Measurements from ENCODE around the gene SBK1. TPM values are rescaled to one million over a fixed set of nuclear protein-coding genes. Genes with fewer than 3 reads are reported as not detected.
A peak's percentile ranks its signal among the peaks of the same experiment; 100 is the strongest.

Gene SBK1
- total and polyA plus RNA-seq, 4 experiments from 2014 or later: 1.2 to 14.6 (median 13.7) TPM

DNA sequence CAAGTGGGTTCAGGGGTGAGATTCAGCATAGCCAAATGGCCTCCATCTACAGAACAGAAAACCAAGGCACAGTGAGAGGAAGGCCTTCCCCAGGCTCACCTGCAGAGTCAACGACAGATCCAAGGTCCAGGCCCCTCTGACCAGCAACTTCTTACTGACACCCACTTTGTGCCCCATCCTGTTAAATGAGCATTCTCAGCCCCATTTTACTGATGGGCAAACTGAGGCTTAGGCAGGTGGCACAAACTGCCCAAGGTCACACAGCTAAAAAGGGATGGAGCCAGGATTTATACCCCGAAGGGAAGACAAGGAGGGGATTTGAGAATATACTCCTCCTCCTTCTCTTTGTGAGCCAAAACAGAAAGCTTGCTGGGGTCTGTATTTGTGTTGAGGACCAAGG lies 9.3 kb downstream of the SBK1 start:
- Mint-ChIP-seq H3K27ac (peak overlapping the region in 3 of 7 donors; percentile 9 to 57 (median 53)), H3K9me3 (no peaks in the 10 kb centered on the region), H3K4me3 (no peak overlapping the region), H3K4me1 (peaks cover 45 to 75% (median 56%) of the 10 kb centered on the region in 4 donors), H3K27me3 (no peaks in the 10 kb centered on the region), H3K36me3 (peaks cover 22 to 42% of the 10 kb centered on the region in 2 donors)
- Histone ChIP-seq H3K9me3 (ENCODE audit: control insufficient read depth in 1 of 2, low read length in 2 of 2) (no peaks in the 10 kb centered on the region), H3K36me3 (ENCODE audit: insufficient read depth, low read length) (no peaks in the 10 kb centered on the region), H3K27ac (ENCODE audit: low read depth, low read length) (no peak overlapping the region), H3K27me3 (ENCODE audit: insufficient read depth, low read length) (no peaks in the 10 kb centered on the region), H3K4me3 (ENCODE audit: low read length in 2 of 2) (no peak overlapping the region), H3K4me1 (ENCODE audit: insufficient read depth, low read length) (peaks cover 60% of the 10 kb centered on the region)
- ChIA-PET POLR2A (ENCODE audit: partially characterized antibody) (interaction anchor here (1.1 to 5.4 kb wide), 3 partner anchors 8 to 15 kb away, joined by 3 to 50 read pairs (median 10); partner anchors contain the start of gene SBK1), CTCF (ENCODE audit: partially characterized antibody) (interaction anchor here (5.6 kb wide), 1 partner anchor 17 kb away, joined by 48 read pairs; no protein-coding TSS in a partner anchor)
- intact Hi-C loops (cut with micrococcal nuclease): no loop called here
- no peak for DNase-seq

DNA sequence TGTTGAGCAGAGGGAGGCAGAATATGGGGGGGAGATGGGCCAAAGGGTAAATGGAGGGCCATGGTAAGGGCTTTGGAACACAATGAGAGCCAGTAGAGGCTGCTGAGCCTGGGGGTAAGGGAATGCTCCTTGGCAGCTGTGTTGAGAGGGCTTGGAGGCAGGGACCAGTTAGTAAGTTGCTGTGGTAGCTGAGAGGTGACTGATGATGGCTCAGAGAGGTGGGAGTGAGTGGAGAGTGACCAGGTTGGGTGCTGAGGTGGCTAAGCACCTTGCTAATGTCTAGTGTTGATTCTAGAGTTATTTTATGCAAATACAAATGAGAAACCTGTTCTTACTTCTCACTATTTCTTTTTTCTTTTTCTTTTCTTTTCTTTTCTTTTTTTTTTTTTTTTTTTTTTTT lies 10.8 kb downstream of the SBK1 start:
- no peaks in the 10 kb centered on the region for H3K9me3 Mint-ChIP-seq
- CTCF ChIA-PET (ENCODE audit: partially characterized antibody): interaction anchor here (1.0 to 3.3 kb wide), 6 partner anchors 9 to 26 kb away, joined by 3 to 10 read pairs (median 4); no protein-coding TSS in a partner anchor
- Histone ChIP-seq H3K27ac (ENCODE audit: low read depth, low read length) (no peak overlapping the region), H3K4me1 (ENCODE audit: insufficient read depth, low read length) (peaks cover 45% of the 10 kb centered on the region), H3K36me3 (ENCODE audit: insufficient read depth, low read length) (no peaks in the 10 kb centered on the region), H3K4me3 (ENCODE audit: low read length in 2 of 2) (no peak overlapping the region), H3K9me3 (ENCODE audit: control insufficient read depth in 1 of 2, low read length in 2 of 2) (no peaks in the 10 kb centered on the region), H3K27me3 (ENCODE audit: insufficient read depth, low read length) (no peaks in the 10 kb centered on the region)
- no peaks in the 10 kb centered on the region for H3K27me3 Mint-ChIP-seq
- H3K4me1 Mint-ChIP-seq: peaks cover 38 to 60% (median 45%) of the 10 kb centered on the region in 4 donors
- POLR2A ChIA-PET (ENCODE audit: partially characterized antibody): no interaction called here
- no peak overlapping the region for H3K4me3 Mint-ChIP-seq
- H3K27ac Mint-ChIP-seq: peak overlapping the region in 4 of 7 donors; percentile 46 to 81 (median 64)
- DNase-seq: no peak
- intact Hi-C loops (cut with micrococcal nuclease): no loop called here
- peaks cover 20 to 42% of the 10 kb centered on the region in 2 donors for H3K36me3 Mint-ChIP-seq

GRCh38 chr16:28304214-28304613 lies 11.9 kb downstream of the SBK1 start:
- H3K36me3 Mint-ChIP-seq: peaks cover 21 to 51% of the 10 kb centered on the region in 2 donors
- peak overlapping the region in 2 of 7 donors; percentile 14 to 46 for H3K27ac Mint-ChIP-seq
- ChIA-PET POLR2A (ENCODE audit: partially characterized antibody) (interaction anchor here (0.7 kb wide), 1 partner anchor 23 kb away, joined by 3 read pairs; no protein-coding TSS in a partner anchor), CTCF (ENCODE audit: partially characterized antibody) (interaction anchor here (1.3 to 3.3 kb wide), 4 partner anchors 8 to 27 kb away, joined by 3 to 10 read pairs (median 4); no protein-coding TSS in a partner anchor)
- intact Hi-C loops (cut with micrococcal nuclease): no loop called here
- H3K9me3 ChIP-seq (ENCODE audit: control insufficient read depth in 1 of 2, low read length in 2 of 2): no peaks in the 10 kb centered on the region
- H3K27me3 ChIP-seq (ENCODE audit: insufficient read depth, low read length): no peaks in the 10 kb centered on the region
- no peak overlapping the region for H3K4me3 ChIP-seq (ENCODE audit: low read length in 2 of 2)
- no peak overlapping the region for H3K4me3 Mint-ChIP-seq
- no peak overlapping the region for H3K27ac ChIP-seq (ENCODE audit: low read depth, low read length)
- no peaks in the 10 kb centered on the region for H3K9me3 Mint-ChIP-seq
- no peak for DNase-seq
- H3K4me1 Mint-ChIP-seq: peaks cover 40 to 58% (median 48%) of the 10 kb centered on the region in 4 donors
- peaks cover 44% of the 10 kb centered on the region for H3K4me1 ChIP-seq (ENCODE audit: insufficient read depth, low read length)
- no peaks in the 10 kb centered on the region for H3K27me3 Mint-ChIP-seq
- H3K36me3 ChIP-seq (ENCODE audit: insufficient read depth, low read length): peaks cover 6% of the 10 kb centered on the region

- Histone ChIP-seq H3K4me1 (ENCODE audit: insufficient read depth, low read length) (peaks cover 47% of the 10 kb centered on the region), H3K27me3 (ENCODE audit: insufficient read depth, low read length) (no peaks in the 10 kb centered on the region), H3K27ac (ENCODE audit: low read depth, low read length) (no peak overlapping the region), H3K9me3 (ENCODE audit: control insufficient read depth in 1 of 2, low read length in 2 of 2) (no peaks in the 10 kb centered on the region), H3K4me3 (ENCODE audit: low read length in 2 of 2) (no peak overlapping the region), H3K36me3 (ENCODE audit: insufficient read depth, low read length) (peaks cover 6% of the 10 kb centered on the region)
- peak overlapping the region in 5 of 7 donors; percentile 57 to 90 (median 61) for H3K27ac Mint-ChIP-seq
- CTCF ChIA-PET (ENCODE audit: partially characterized antibody): interaction anchor here (0.9 to 4.6 kb wide), 3 partner anchors 9 to 29 kb away, joined by 4 to 26 read pairs (median 4); no protein-coding TSS in a partner anchor
- intact Hi-C loops (cut with micrococcal nuclease): no loop called here
- no peak overlapping the region for H3K4me3 Mint-ChIP-seq
- no peak for DNase-seq
- H3K36me3 Mint-ChIP-seq: peaks cover 19 to 39% of the 10 kb centered on the region in 2 donors
- H3K27me3 Mint-ChIP-seq: no peaks in the 10 kb centered on the region
- H3K9me3 Mint-ChIP-seq: no peaks in the 10 kb centered on the region
- POLR2A ChIA-PET (ENCODE audit: partially characterized antibody): interaction anchor here (3.5 to 7.6 kb wide), 3 partner anchors 9 to 28 kb away, joined by 50 to 114 read pairs (median 68); partner anchors contain the start of gene SBK1
- peaks cover 53 to 72% (median 60%) of the 10 kb centered on the region in 4 donors for H3K4me1 Mint-ChIP-seq
Observed at GRCh38 chr16:28307936-28308335, 15.6 kb downstream of the SBK1 start.

GRCh38 chr16:28308794-28309584 lies 16.7 kb downstream of the SBK1 start:
- Histone ChIP-seq H3K4me3 (ENCODE audit: low read length in 2 of 2) (no peak overlapping the region), H3K4me1 (ENCODE audit: insufficient read depth, low read length) (peaks cover 53% of the 10 kb centered on the region)
- H3K9me3 Mint-ChIP-seq: no peaks in the 10 kb centered on the region

DNA sequence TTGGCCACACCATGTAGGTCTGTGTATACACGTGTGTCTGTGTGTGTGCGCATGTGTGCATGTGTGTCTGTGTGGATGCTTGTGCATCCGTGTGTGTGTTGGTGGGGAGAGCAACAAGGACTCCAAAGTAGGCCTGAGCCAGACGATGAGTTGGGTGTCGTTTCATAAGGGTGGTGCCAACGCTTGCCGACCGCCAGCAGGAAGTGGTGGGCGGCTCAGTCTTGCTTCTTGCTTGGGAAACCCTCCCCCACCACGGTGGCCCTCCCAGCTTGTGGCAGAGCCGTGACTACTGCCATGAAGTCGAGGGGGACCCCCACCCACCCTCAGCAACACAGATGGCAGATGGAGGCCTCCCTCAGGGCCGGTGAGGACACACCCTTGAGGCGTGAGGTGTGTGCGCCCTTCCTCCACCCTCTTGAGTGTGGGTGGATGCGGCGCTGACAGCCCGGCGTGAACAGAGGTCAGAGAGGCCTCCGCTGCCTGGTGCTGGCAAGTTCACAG lies 17.5 kb downstream of the SBK1 start:
- Mint-ChIP-seq H3K4me3 (peak overlapping the region; percentile 8 to 83 (median 75)), H3K4me1 (peaks cover 47 to 70% (median 55%) of the 10 kb centered on the region in 4 donors), H3K9me3 (no peaks in the 10 kb centered on the region), H3K27me3 (no peaks in the 10 kb centered on the region), H3K36me3 (peaks cover 15 to 29% of the 10 kb centered on the region in 2 donors), H3K27ac (peak overlapping the region; percentile 91 to 99 (median 96))
- DNase-seq: peak; percentile 85 to 95 (median 88)
- no peaks in the 10 kb centered on the region for H3K9me3 ChIP-seq (ENCODE audit: control insufficient read depth in 1 of 2, low read length in 2 of 2)
- H3K4me3 ChIP-seq (ENCODE audit: low read length in 2 of 2): peak overlapping the region in 1 of 2 donors; percentile 16
- H3K27ac ChIP-seq (ENCODE audit: low read depth, low read length): peak overlapping the region; percentile 72
- ChIA-PET CTCF (ENCODE audit: partially characterized antibody) (interaction anchor here (0.6 to 13.6 kb wide), 8 partner anchors 9 to 239 kb away, joined by 3 to 321 read pairs (median 6); partner anchors contain the start of gene SBK1), POLR2A (ENCODE audit: partially characterized antibody) (interaction anchor here (1.0 to 7.6 kb wide), 9 partner anchors 9 to 313 kb away, joined by 3 to 114 read pairs (median 6); partner anchors contain the start of gene SBK1)
- peaks cover 6% of the 10 kb centered on the region for H3K36me3 ChIP-seq (ENCODE audit: insufficient read depth, low read length)
- intact Hi-C loops (cut with micrococcal nuclease): loop anchor here (1.0 to 10.0 kb wide), 3 partner anchors 17 to 169 kb away; partner anchors contain the start of gene XPO6
- H3K27me3 ChIP-seq (ENCODE audit: insufficient read depth, low read length): no peaks in the 10 kb centered on the region
- peaks cover 53% of the 10 kb centered on the region for H3K4me1 ChIP-seq (ENCODE audit: insufficient read depth, low read length)

More at GRCh38 chr16:28308794-28309584, 16.7 kb downstream of the SBK1 start:
- no peaks in the 10 kb centered on the region for H3K27me3 Mint-ChIP-seq
- H3K9me3 ChIP-seq (ENCODE audit: control insufficient read depth in 1 of 2, low read length in 2 of 2): no peaks in the 10 kb centered on the region
- intact Hi-C loops (cut with micrococcal nuclease): loop anchor here (1.0 kb wide), 1 partner anchor 16 kb away; no protein-coding TSS in a partner anchor
- H3K36me3 ChIP-seq (ENCODE audit: insufficient read depth, low read length): peaks cover 6% of the 10 kb centered on the region
- H3K27me3 ChIP-seq (ENCODE audit: insufficient read depth, low read length): no peaks in the 10 kb centered on the region
- ChIA-PET POLR2A (ENCODE audit: partially characterized antibody) (interaction anchor here (0.6 to 7.6 kb wide), 9 partner anchors 9 to 168 kb away, joined by 3 to 114 read pairs (median 6); partner anchors contain the start of gene SBK1), CTCF (ENCODE audit: partially characterized antibody) (interaction anchor here (0.7 to 13.6 kb wide), 10 partner anchors 8 to 238 kb away, joined by 3 to 321 read pairs (median 4); partner anchors contain the start of gene SBK1)
- H3K27ac Mint-ChIP-seq: peak overlapping the region; percentile 93 to 99 (median 96)
- H3K4me1 Mint-ChIP-seq: peaks cover 50 to 67% (median 59%) of the 10 kb centered on the region in 4 donors
- H3K27ac ChIP-seq (ENCODE audit: low read depth, low read length): peak overlapping the region; percentile 35
- peaks cover 17 to 33% of the 10 kb centered on the region in 2 donors for H3K36me3 Mint-ChIP-seq
- no peak for DNase-seq
- H3K4me3 Mint-ChIP-seq: peak overlapping the region in 6 of 8 donors; percentile 28 to 83 (median 56)
